ENCODE data around the gene THSD4. TPM values are rescaled to one million over a fixed set of nuclear protein-coding genes. Genes with fewer than 3 reads are reported as not detected.

Gene THSD4
- total RNA-seq, 1 donor from 2014 or later = 1.6 TPM

DNA sequence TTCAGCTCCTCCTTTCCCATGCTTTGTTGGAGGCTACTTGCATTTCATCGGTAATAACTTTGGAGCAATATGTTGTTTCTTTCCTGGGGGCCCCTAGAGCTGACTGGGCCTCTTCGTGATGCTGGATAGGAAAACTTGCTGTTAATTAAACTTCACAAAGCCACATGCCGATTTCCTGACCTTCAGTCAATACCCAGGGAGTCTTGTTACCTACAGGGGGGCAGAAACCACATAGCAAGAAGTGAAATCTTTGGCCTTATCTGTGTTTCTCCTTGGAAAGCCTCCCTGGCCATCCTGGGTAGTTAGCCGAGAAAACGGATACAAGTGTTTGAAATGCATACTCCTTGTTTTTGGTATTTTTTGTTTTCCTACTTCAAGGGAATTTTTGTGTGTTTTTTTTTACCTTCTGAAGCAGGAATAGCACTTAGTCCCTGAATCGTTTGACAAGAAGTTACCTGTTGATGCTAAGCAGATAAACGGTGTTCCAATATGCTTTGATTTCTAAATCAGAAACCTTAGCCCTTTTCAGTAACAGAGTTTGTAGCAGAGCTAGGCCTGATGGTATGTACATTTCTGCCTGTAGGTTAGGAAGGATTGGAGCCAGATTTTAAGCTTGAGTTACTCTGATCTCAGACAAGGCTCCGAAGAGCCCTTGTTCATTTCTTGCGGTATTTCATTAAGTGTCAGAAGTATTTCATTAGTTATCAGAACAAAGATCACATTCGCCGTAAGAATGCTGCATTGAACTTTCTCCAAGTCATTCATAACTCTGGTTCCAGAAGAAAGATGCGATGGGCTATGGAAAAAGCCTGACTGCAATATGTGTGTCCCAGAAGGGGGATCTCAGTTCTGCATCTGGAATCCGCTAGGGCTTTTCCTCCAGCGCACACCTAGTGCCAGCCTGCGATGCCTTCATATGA is 111.5 kb downstream of the THSD4 start:
- DNase-seq = no peak

DNA sequence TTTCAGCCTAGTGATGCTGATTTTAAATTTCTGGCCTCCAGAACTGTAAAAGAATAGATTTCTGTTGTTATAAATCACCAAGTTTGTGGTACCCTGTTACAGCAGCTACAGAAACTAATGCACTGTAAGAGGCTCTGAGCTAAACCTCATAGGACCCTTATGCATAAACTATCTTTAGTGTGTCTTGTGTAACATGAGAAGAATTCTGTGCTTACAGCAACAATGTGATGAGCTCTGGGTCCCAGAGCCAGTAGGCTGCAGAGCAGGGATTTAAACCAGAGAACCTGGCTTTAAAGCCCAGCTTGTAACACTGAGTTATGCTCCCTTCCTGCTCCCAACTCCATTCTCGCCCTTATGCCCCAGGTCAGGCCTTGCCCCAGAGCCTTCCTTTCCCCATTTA is 113.1 kb downstream of the THSD4 start:
- no peak for DNase-seq

DNA sequence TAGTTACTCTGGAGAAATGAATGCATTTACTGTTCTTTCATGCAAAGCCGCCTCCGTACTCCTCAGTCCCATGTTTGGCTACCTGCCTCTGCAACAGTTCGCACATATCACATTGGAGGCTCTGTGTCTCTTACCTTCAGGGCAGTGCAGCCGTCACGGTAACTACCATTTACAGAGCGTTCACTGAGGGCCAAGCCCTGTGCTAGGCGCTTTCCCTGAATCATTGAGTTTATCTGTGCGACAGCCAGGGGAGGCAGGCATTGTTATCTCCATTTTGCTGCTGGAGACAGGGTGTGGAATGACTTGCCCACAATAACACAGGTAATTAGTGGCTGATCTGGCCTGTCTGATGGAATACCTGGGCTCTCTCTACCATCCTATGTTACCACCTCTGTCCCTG is 115.0 kb downstream of the THSD4 start:
- no peak for DNase-seq

DNA sequence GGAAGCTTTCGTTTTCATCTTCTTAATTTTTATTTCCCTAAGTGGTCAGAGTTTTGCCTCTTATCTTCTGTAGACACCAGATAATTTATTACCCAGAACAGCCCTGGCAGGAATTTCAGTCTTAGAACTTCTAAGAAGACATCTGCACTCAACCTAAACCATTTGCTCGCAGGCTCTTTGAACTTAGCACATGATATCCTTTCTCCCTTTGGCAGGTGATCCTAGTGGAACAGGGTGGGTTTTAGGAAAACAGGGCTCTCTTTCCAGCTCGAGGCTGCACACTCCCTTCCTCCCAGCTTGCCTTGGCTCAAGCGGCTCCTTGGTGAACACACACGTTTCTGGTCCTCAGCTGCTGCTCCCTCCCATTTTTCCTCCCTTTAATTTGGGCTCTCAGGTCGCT is 116.5 kb downstream of the THSD4 start:
- DNase-seq = no peak

DNA sequence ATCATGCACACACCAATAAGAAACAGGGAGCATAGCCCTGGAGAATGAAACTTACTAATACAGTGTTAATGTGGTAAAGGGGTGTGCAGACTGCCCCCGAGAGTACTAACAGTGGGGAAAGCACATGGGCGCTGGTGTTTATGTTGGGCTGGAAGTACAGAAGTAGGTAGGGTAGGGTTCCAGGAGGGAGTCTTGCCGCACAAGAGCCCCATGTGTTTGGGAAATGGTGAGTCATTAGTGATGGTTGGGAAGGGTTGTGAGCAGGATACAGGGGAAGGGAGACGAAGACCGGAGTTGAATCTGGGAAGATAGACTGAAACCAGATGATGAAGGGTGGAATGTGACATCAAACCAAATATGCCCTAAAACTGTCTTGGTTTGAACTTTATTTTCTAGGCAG is 117.1 kb downstream of the THSD4 start:
- no peak for DNase-seq

DNA sequence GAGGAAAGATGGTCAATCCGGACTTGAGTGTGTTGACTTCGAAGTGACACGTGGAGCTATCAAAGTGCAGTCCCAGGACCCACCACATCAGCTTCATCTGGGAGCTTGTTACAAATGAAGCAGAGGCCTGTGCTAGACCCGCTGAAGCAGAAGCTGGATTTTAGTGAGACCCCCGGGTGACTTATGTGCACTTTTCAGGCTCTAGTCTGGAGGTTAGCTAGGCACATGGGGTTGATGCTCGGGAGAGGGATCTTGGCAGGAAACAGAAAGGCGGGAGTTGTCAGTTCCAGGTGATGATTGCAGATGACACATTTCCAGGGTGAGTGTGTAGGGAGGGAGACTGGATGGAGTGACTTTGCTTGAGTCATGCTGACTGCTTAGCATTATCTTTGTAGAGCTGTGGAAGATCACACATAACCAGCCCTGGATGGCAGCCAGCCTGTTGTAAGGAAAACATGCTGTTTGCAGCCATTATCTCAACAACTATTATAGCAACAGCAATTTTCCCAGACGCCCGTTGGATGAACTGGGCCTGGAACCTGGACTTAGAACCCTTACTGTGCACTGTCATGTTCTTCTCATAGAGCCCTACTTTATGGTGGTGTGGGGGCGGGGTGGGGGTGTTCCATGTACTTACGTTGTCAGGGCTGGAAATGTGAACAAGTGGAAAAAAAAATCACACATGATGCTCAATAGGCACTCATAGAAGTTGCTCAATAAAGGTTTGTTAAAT is 122.4 kb downstream of the THSD4 start:
- DNase-seq = peak; percentile 46

DNA sequence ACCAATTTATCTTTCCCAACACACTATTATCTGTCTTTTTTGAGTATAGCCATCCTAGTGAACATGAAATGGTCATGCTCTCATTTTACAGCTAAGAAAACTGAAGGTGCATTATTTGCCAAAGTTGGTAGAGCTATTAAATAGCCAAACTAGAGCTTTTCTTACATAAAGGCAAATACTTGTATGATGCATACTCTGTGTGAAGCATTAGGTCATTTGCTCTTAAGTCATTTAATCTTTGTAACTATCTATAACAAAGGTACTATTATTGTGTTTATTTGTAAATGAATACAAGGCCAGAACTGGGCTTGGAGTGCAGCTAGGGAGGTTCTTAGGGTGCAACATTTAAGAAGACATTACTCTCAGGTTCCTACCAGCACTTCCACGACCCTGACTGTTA is 123.7 kb downstream of the THSD4 start:
- no peak for DNase-seq

DNA sequence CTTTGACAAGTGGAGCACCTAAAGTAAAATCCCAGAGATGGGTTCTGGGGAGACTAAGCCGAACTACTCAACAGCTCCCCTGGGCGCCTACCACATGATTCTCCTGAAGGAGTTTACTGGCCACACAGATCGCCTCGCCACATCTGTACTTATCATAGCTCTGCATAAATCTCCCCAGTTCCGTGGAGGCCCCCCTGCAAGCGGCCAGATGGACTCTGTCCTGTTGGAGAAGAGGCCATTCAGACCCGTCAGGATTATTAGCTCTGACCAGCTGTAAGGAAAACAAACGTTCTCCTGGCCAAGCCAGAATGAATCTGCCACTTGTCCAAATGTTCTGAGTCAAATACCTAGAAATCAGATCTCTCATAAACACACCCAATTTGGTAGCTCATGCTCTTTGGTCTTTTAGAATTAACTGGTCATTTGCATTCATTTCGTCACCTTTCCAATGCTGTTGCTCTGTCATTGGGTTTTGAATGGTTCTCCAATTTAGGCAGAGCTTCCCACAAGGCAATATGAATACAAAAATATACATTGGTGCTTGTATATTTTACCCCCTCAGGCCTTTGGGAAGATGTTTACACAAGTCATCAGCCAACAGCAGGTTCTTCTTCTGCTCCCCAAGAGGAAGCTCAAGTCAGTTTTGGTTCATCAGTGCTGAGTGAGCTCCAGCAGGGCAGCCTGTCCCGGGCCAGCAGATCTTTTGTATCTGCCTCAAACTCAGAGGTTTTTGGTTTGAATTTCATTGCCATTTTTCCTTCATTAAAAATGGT is 124.5 kb downstream of the THSD4 start:
- DNase-seq = no peak

DNA sequence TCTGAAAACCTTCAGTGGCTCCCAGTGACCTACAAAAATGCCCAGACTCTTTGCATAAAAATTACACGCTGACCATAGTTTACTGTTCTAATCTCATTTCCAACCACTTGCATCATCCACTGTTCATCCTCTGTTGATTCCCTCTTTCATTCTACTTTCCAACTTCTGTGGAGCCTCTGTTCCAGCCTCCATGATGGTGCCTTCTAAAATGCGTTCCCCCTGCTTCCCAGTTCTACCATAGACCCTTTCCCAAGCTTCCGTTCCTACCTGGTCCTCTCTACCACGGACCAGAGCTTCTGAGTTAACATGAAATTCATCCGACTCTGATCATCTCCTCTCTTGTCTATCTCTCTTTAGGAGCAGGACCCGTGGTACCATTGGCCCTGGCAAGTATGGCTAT is 127.0 kb downstream of the THSD4 start:
- no peak for DNase-seq

DNA sequence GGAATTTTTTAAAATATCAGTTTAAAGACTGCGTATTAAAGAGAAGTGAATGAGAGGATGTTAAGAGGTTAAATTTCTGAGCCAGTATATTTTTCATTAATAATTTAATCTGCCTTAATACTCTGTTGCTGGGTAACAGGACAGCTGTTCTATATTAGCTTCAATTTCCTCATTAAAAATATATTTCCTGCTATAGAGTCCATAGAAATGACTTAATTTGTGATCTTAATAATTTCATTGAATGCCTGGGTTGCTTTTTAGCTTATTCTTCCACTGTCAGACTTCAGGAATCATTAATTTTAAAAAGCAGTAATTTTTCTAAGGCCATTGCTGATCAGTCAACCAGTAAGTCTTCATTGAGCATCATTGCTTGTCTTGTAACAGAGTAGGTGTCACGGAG is 129.0 kb downstream of the THSD4 start:
- DNase-seq = no peak

DNA sequence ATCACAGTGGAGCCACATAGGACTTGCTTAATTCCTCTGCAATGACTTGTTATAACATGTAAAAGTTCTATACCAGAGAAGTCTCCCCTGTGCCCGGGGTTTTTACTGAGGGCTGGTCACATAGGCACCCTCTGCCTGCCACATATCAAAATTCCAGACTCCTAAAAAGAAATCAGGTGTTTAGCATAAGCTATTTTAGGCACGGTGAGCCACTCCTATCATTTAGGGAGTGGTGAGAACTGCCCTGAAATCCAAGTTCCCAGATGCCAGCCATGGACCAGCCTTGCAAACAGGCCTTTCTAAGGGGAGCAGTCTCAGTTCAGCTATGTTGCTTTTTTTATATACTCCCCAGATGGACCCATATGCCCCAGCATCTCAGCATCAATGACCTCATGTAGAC is 130.3 kb downstream of the THSD4 start:
- no peak for DNase-seq

DNA sequence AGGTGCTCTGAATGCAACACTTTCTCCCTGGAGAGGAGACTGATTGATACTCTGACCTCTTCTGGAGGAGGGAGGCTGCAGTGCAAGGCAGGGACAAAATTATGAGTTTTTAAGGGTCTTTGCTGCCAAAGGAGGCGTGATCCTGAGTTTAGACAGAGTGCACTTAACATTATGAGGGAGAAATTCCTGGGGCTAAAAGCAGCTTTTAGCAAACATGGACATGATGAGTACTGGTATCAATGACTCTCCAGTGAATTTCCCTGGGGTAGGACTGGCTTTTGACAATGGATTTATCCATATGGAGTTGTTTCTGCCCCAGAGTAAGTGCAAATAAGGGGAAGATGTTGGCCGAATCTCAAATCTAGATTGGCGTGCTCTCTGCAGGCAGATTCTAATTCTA is 133.1 kb downstream of the THSD4 start:
- DNase-seq = no peak

DNA sequence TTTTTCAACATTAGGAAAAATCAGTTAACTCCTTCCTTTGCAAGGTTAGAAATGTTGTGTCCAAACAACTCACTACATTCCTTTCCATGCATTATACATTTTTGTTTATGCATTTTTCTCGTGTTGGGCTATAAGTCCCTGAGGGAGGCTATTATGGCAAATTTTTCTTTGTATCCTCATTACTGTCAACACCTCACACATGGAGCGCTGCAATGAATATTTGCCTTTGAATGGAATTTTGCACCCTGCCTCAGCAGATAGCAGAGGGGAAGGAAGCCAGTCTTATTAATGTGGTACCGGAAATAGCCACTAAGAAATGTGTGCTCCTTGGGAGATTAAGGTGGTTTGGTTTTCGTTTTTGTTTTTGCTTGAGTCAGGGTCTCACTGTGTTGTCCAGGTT is 134.7 kb downstream of the THSD4 start:
- DNase-seq = no peak

DNA sequence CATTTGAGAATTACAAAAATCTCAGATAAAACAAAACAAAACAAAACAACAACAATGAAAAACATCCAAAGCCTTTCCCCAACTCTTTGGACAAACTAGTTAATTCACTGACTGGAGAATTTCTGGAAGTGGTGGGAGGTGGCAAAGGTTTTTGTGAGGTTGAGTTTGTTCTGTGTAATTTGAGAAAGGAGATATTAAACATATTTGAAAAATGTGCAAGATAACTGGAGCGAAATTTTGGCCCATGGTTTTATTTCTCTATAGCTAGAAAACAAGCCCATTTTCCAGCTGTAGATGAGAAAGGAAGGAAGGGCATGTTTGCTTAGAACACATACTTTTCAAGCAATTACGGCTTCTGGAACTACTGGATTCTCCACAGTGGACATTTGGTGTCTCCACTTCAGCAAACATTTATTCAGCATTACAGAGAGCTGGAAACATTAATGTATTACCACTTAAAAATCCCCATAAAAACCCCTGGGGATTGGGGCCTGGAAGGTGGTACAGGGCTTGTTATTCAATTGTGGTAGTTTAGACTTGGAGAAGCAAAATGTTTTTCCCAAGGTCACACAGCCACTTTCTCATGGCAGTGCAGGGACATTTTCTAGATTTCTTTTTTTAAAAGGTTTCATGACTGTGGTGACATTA is 135.8 kb downstream of the THSD4 start:
- DNase-seq = no peak

DNA sequence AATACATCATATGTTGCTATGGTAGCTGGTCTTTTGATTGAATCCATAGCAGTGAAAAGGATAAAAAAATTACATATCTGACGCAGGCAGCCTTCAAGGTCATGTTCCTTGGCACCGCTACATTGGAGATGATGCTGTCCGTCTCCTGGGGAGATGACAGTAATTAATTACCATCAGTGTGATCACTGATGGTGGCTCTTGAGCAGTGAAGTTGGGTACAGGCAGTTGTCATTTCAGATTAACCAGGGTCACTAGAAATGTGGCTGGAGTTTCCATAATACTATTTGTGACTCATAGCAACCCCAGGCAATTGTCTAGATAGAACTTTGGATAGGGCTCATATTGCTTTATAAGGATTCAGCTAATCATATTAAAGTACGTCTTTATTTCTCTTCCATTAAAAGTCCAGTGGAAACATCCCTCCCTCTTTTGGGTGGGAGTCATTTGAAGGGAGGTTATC is 136.3 kb downstream of the THSD4 start:
- DNase-seq = no peak

DNA sequence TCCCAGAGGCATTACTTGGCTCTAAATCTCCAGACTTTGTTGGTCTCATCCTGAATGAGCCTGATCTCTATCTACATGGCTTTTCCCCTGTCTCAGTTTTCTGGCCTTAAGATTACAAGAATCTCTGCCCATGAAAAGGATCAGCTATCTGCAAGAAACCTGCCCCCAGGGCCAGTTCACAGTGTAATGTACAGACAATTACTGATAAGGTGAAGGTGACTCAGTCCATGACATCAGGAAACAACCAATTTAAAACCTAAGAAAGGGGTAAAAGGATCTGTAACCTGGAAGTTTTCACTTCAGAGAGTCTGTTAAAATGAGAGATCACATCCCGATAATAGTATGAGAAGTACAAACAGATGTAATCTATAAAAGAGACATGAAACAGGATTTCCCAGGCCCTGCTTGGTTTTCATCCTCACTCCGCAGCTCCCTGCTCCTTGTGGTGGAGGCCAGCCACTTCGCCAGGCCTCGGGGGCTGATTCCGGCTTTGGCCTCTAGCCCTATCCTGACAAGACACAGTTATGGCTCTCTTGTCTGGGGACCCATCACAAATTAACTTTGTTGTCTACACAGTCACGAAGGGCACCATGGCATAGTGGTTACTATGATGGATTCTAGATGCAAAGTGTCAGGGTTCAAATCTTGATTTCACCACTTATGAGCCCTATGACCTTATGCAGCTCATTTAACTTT is 136.9 kb downstream of the THSD4 start:
- DNase-seq = no peak

DNA sequence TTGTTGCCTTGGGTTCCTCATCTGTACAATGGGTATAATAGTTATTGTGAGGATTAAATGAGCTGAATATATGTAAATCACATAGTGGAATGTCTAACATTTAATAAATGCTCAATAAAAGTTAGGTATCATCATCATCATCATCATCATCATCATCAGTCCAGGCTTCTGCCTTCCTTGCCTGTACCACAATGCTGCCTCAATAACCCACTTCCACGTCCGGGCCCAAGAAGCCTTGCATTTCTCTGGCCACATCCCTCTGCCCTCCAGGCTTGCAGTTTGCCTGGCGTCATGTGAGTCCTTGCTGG is 137.4 kb downstream of the THSD4 start:
- DNase-seq = no peak

DNA sequence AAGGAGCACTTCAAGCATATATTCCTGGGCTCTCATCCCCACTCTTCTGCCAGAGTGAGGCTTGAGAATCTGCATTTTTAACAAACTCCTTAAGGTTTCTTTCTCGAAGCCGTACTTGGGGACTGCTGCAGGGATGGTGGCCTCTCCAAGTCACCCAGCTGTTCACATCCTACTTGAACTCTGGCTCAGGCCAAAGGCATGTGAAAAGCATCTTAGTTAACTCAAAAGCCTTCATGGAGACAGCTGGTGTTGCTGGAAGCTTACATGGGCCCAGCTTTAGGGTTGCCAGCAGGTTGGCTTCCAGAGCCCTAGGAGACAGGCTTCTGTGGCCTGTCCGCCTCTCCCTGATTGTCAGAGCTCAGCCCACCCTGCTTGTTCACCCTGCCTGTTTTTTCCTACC is 139.2 kb downstream of the THSD4 start:
- no peak for DNase-seq

DNA sequence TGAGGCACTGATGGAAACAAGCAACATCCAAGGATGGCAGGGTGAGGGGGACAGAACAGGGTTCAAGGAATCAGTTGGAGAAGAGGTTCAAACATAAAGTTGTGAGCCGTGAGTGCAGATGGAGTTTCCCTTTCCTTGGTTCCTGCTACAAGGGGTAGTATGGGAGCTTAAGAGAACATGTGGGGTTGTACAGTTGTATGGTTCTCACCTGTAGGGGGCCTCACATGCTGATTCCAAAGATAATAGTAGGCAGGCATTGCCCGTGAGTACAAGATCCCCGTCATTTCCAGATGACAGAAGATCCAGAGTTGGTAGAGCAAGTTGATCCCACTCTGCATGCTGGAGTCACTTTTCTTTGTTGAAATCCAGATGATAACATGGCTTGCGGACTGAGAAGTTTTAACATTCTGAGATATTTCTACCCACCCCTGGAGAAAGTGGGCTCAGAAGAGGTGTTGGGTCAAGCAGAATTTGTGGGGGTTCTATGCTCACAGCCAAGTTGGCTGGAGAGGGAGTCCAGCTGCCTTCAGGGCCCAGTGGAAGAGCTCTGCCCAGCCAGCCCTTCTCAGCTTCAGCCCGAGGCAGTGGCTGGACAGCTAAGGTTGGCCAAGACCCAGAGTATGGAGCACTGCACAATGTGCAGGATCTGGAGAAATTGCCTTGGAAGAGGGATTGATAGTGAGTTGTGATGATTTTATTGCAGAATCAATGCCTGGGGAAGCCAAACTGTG is 141.8 kb downstream of the THSD4 start:
- DNase-seq = no peak

DNA sequence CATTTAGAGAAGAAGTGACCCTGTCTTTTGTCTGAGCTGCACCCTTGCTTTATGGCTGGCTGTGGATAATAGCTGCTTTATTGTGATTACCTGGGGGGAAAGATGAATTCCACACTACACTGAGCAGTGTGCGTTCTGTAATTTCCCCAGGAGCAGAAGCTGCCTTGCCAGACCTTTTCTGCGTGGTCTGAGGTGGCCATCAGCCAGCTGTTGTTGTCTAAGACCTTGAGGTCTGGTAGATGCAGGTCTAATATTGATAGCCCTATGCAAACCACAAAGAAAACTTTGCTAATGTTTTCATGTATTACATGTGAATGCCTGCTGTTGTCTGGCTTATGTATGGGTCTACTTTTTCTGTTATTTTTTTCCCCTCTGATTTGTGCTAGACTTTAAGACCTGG is 144.6 kb downstream of the THSD4 start:
- DNase-seq = no peak

DNA sequence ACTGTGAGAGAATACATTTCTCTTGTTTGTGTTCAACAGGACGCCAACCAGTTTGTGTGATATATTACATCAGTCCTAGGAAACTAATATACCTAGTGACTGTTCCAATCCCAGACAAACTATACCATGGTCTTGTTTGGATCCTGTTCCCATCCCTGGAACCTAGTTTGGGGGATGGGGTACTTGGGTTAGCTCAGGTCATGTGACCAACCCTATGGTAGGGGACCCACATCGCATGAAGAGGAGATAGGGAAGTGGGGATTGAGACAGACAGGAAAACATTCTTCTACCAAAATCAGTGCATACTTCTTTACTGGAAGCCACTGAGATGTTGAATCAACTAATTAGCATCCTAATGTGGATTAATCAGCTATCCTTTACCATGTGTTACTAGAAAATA is 146.1 kb downstream of the THSD4 start:
- DNase-seq = no peak

All from occipital lobe (tissue), 2 donors.